SH-SY5Y (cell line): ENCODE results near the gene ZFYVE1.

Experiments used
- GATA2 ChIP-seq: IDR thresholded peaks from 2 replicates; pipeline ENCODE4 v1.6.1; 2011; ENCODE audit warnings: mild to moderate bottlenecking, low read depth, low read length
- GATA3 ChIP-seq: IDR thresholded peaks from 2 replicates; pipeline ENCODE4 v1.6.1; 2011; ENCODE audit warnings: low read depth, mild to moderate bottlenecking, low read length, moderate library complexity

ZFYVE1 gene

DNA sequence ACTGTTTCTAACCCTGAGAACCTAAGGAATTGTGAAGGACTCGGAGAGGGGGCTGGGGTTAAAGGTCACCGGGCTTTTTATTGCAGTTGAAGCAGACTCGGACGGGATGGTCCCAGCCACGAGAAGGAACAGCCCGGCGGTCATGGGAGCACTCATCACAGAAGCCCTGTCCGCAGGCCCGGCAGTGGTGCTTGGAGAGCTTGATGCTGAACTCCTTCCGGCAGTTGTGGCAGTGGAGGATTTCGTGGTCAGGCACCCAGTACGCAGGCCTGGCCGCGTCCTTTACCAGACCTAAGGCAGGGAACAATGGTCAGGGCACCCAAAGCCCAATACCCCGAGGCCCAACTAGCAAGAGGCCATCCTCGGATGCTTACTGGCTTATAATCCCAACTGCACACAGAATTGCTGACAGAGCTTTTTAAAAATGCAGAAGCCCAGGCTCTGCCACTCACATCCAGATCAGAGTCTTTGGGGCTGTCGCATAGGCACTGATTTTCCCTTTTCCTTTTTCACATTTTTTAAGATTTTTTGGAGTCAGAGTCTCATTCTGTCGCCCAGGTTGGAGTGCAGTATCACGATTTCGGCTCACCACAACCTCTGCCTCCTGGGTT is 56.0 kb downstream of the ZFYVE1 start:
- no peak for TF ChIP-seq GATA2
- no peak for TF ChIP-seq GATA3

DNA sequence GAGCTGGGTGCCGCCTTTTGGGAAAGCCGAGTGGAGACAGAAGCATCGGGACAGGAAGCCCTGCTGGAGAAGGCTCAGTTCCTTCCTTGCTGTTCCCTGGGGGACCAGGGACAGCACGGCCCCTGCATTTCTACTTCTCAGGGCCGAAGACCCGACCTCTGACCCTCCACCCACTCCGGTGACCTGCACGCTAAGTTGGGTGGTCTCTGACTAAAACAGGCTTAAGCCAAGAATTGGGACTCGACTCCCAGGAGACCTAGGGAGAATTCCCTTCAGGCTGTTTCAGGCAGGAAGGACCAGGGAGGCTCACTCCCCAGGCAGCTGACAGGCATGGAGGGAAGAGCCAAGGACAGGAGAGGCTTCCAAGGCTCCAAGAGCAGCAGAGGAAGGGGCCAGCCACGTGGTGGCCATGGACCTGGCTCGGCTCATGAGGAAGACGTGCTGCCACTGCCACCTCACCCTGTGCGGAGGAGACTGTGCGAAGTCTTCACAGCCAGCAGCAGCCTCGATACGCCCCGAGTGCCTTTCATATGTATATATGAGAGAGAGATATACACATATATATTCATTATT is 56.8 kb downstream of the ZFYVE1 start:
- TF ChIP-seq GATA2 (no peak), GATA3 (no peak)

DNA sequence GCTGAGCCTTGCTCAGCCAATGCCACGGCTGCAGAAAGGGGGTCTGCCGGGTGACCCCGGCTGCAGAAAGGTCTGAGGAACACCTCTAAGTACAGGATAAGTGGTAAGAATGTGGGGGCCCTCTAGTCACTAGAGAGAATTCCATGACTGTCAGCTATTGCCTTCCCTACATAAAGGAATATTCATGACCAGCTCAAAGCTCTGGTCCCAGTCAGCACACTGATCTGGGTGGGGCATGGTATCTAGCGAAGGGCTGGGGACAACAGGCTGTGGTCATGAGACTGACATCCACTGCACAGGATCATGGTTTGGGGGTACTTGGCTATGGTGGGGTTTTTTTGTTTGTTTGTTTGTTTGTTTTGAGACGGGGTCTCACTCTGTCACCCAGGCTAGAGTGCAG is 58.6 kb downstream of the ZFYVE1 start:
- no peak for TF ChIP-seq GATA2
- no peak for TF ChIP-seq GATA3

DNA sequence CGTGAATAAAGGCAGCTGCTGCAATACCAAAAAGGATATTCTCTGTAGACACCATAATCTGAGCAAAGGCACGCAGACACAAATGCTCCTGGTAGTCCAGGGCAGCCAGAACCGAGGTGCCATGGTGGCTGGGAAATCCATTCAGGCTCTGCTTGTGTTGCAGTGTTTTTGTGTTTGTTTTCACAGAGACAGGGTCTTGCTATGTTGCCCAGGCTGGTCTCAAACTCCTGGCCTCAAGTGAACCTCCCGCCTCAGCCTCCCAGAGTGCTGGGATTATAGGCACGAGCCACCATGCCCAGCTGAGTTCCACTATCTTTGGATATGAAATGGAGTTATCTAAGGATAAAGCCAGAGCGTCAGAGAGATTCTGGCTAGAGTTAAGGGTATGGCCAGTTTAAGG is 60.9 kb downstream of the ZFYVE1 start:
- no peak for TF ChIP-seq GATA3
- no peak for TF ChIP-seq GATA2

DNA sequence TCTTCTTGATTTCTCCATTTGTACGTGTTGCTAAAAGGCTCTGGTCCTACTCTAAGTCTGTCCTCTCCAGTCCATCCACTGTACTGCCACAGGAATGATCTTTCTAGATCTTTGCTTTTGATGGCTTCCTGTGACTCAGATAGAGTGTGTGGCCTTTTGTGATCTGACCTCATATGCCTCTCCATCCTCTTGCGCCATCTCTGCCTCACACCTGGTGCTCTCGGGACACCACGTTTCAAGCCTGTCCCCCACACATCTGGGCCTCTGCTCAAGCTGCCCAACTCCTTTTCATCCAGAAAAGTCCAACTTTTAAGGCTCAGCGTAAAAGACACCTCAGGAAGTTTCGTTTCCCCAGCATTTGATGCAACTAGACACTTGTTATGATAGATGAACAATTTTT is 61.7 kb downstream of the ZFYVE1 start:
- TF ChIP-seq GATA2 (no peak), GATA3 (no peak)

DNA sequence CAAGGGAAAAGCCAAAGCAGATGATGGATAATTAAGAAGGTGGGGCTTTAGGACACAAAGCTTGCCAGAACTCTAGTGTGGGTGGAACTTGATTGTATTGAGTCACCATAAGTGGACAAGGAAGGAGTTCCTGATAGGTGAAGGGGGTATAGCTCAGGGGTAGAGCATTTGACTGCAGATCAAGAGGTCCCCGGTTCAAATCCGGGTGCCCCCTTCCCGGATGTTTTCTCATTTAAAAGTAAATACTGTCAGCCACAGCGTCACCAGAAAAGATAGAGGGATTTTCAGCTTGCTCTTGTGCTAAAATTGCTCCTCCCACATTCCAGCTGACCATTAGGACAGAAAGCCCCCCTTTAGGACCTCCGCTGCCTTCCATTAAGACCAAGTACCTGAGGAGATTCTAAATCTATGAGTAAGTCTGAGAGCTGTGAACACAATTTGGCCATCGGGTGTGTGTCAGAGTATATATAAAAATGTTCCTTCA is 64.0 kb downstream of the ZFYVE1 start:
- TF ChIP-seq GATA2 (no peak), GATA3 (no peak)

DNA sequence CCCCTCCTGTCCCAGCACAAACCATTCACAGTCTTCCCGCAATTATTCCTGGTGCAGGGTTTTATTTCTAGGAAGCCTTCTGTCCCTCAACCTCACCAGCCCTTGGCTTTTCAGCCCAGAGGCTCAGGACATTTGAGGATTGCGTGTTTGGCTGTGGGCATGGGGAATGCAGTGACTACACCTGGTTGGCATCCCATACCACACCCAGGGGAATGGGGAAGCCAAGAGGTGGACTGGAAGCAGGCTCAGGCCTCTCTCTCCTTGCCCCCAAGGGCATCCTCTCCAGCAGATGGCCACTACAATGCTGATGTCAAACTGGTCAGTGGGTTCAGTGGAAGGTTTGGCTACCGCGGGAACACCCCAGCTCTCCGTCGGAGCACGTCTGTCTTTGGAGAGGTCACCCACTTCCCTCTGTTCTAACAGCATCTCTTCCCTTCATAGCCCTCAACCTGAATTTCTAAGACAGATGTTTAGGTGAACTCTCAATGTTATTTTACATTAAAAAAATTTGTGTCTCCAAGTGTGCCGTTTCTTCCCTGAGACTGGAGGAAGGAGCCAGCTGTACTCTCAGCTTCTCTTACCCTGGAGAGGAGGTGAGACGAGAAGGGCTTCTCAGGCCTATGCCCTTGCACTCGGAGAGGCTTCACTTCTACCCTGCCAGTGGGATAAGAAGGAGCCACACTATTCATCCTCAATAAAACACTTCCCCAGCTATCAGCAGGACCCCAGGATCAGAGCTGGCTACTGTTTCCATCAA is 65.1 kb downstream of the ZFYVE1 start:
- TF ChIP-seq GATA3 (no peak), GATA2 (no peak)

DNA sequence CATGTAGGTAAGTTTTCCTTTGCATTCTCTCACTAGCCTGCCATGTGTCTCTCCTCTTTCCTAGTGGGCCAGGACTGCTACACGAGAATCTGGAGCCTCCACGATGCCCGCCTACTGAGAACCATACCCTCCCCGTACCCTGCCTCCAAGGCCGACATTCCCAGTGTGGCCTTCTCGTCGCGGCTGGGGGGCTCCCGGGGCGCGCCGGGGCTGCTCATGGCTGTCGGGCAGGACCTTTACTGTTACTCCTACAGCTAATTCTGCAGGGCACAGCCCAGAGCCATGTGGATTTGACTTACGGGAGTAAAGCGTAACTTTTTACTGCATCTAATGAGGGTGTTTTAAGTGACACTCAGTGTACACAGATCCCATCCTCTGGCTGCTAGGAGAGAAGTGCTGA is 68.4 kb downstream of the ZFYVE1 start:
- TF ChIP-seq GATA2 (no peak), GATA3 (no peak)

DNA sequence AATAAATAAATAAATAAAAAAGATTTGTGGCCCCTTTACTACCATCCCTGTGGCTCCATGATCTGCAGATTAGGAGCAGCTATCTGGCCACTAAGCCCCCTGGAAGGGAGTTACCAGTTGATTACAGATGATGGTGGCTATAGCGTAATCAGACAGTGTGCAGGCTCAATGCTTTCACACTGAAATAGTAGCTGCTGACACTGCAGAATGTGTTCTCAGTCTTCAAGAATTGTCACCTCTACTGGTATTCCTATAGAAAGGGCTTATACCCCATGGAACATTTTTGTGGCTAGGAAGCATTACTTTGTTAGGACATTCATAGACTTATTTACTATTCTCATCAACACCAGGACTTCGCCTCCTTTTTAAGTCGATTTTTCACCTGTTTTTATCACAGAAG is 69.7 kb downstream of the ZFYVE1 start:
- TF ChIP-seq GATA3 = no peak
- TF ChIP-seq GATA2 = no peak

DNA sequence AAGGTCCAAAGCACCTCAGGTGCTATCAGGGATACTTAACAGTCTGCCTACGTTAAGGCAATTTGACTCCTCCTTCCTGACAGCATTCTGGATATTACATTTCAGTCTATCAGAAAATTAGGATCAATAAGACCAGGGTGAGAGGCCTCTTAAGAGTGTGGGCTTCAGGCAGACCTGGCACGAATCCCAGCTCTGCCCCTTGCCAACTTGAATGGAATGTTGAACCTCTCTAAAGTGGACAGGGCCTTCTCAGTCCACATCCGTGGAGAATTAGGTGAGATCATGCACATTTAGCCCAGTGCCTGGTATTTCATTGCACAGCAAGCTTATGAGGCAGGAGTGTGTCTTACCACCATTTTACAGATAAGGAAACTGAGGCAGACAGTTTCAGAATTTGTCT is 74.7 kb downstream of the ZFYVE1 start:
- no peak for TF ChIP-seq GATA2
- no peak for TF ChIP-seq GATA3

DNA sequence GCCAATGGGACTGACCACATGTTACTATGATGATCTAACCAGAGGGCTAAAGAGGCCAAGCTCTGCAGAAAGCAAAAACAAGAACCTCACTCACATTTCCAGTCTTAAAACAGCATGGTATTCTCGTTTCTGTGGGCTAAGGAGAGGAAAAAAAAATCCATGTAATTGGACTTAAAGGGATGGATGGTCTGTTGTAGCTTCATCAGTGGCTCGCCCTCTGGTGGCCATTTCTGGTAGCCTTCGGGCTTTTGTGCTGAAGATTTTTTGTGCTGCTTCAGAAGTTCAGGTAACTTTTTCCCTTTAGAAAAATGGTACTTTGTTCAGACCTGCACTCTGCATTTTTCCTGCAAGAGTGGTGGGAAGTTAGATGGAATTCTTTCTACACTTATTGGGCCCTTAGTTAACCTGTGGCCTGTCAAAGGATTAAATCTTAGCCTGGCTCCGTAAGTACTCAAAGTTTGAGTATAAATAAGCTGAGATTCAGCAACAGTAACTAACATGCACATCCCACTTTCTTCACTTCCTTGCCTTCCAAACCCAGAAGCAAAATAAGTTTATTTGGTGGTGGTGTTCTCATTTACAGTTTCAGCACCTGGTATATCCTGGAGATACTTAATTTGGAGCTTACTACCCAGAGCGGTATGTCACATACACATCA is 78.3 kb downstream of the ZFYVE1 start:
- TF ChIP-seq GATA3 = no peak
- TF ChIP-seq GATA2 = no peak

DNA sequence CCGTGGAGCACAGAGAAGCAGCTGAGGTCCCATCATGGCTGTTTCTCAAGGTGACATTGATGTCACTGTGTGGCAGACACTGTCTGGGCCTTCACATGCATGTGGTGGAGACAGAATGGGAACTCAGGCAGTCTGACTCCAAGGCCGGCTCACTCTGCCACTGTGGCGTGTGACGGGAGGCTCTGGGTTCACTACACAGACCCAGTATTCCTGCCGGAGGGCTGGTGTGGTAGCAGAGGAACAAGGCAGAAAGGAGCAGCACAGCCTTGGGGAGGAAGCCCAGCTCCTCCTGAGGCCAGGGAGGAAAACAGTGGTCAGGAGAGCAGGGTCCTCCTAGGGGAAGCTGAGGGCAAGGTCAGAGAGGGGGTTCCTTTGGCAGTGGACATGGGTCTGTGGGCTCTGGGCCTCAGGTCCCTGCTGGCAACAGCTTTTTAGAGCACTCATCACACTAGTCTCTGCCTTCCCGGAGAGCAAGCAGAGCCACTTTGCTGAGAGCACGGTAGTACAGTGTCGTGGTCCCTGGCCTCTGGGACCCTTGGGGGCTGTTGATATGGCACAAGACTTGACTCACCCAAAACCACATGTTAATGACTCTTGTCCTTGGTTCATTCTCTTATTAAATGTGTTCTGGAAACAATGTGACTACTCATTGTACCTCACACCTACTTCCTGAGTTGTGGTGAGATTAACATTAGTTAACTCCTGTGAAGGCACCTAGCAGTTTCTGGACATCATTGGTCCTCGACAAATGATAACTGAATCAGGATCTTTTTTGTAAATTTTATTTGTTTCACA is 79.3 kb downstream of the ZFYVE1 start:
- TF ChIP-seq GATA2 (no peak), GATA3 (no peak)

DNA sequence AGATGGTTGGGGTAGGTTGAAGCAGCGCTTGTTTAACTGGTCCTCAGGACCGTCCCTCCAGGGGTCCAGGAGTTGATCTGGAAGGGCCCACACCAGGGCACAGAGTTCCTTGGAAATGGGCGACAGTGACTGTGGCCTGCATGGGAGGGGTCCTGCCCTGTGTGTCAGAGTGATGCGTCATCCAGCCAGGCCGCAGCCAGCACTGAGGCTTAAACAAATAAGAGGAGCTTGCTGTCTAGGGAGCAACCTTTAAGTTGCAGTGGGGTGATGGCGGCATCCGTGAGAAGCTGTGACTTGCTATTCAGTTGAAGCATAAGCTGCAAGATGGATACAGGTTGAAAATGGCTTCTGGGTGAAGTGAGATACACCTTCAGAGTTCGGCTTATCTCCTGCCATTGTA is 80.4 kb downstream of the ZFYVE1 start:
- TF ChIP-seq GATA2 (no peak), GATA3 (no peak)

DNA sequence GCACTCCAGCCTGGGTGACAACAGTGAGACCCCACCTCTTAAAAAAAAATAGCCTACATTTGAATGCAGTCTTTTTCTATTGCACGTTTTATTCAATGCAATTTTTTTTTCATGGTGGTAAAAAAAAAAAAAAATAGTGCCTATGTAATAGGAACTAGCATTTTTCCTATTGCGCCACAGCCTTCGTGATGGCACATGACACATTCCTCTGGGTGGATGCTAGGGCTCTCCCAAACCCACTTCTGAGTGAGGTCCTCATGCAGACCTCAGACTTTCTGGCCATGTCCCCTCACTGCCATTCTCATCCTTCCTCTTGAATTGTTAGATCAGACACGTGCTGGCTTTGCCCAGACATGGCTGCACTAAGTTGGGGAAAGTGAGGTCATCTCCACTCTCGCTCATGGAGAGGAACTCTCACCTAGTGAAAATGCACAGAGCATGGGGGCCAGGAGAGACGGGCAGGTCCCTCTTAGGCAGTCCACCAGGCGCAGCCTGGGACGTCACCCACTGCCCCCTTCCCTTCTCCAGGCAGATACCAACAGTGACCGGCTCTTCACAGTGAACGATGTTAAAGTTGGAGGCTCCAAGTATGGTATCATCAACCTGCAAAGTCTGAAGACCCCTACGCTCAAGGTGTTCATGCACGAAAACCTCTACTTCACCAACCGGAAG is 81.4 kb downstream of the ZFYVE1 start:
- no peak for TF ChIP-seq GATA2
- no peak for TF ChIP-seq GATA3
